Chondrocyte (in vitro differentiated cells): ENCODE measurements around the gene DIS3L2. TPM values are rescaled to one million over a fixed set of nuclear protein-coding genes. Genes with fewer than 3 reads are reported as not detected.
A peak's percentile ranks its signal among the peaks of the same experiment; 100 is the strongest.

Source experiments
- DNase-seq: peaks from one replicate; pipeline ENCODE4 v3.0.0; 2021; ENCODE audit warnings: mixed read lengths, low spot score
- H3K27ac Mint-ChIP-seq: one replicate; pipeline ENCODE4 v1.8.0; 2021; ENCODE audit warnings: mild to moderate bottlenecking, moderate library complexity, mixed read lengths; ENCODE audit not compliant: unreplicated experiment
- H3K27me3 Mint-ChIP-seq: 2 replicates; pipeline ENCODE4 v1.8.0; 2021; ENCODE audit warnings: low read depth, mixed read lengths
- H3K36me3 Mint-ChIP-seq: 2 replicates; pipeline ENCODE4 v1.8.0; 2021; ENCODE audit warnings: low read depth, mixed read lengths
- H3K4me1 Mint-ChIP-seq: 2 replicates; pipeline ENCODE4 v1.8.0; 2021; ENCODE audit warnings: low read depth, mild to moderate bottlenecking, mixed read lengths
- H3K4me3 Mint-ChIP-seq: one replicate; pipeline ENCODE4 v1.8.0; 2021; ENCODE audit warnings: mild to moderate bottlenecking, moderate library complexity, mixed read lengths; ENCODE audit not compliant: unreplicated experiment
- H3K9me3 Mint-ChIP-seq: 2 replicates; pipeline ENCODE4 v1.8.0; 2021; ENCODE audit warnings: low read depth, mixed read lengths
- CTCF ChIP-seq: fragments of 200-600 bp; sonication (generic); IDR thresholded peaks from 2 replicates; pipeline ENCODE4 v1.5.0; 2021; ENCODE audit warnings: antibody characterized with exemption, mild to moderate bottlenecking, moderate library complexity
- total RNA-seq: library from RNA; stranded (reverse); gene quantifications from 3 replicates; pipeline ENCODE4 v1.2.1, GENCODE V29; 2021

DIS3L2 gene
- total RNA-seq, 1 donor from 2014 or later = 17.5 TPM

- TF ChIP-seq CTCF = no peak
- no peak for DNase-seq
- Mint-ChIP-seq H3K4me1 (peaks cover 11% of the 10 kb centered on the region), H3K4me3 (no peak overlapping the region), H3K27me3 (no peaks in the 10 kb centered on the region), H3K9me3 (no peaks in the 10 kb centered on the region), H3K36me3 (peaks cover 1% of the 10 kb centered on the region), H3K27ac (no peak overlapping the region)
Measured at GRCh38 chr2:232319067-232319802, 357.7 kb downstream of the DIS3L2 start.

- no peak overlapping the region for H3K4me3 Mint-ChIP-seq
Measured at GRCh38 chr2:232319803-232320442, 358.4 kb downstream of the DIS3L2 start.

DNA sequence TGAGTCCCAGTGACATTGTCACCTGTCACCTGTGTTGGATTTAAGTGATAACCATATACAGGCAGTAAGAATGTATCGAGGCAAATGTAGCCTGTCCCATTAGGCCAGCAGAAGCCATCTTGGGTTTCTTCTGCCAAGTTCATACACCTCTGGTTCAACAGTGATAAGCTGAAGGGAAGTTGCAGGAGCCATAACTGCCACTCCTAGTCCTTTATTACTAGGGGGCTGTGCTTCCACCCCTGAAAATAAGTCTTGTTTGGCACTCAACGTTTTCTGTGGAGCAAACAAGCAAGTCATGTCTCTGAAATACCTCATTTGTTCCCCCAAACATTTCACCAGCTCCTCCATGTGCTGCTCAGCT lies 358.9 kb downstream of the DIS3L2 start:
- H3K9me3 Mint-ChIP-seq = no peaks in the 10 kb centered on the region
- no peak for DNase-seq
- peaks cover under 1% of the 10 kb centered on the region for H3K36me3 Mint-ChIP-seq
- H3K27ac Mint-ChIP-seq = no peak overlapping the region
- no peak for TF ChIP-seq CTCF
- H3K4me3 Mint-ChIP-seq = no peak overlapping the region
- H3K27me3 Mint-ChIP-seq = no peaks in the 10 kb centered on the region
- H3K4me1 Mint-ChIP-seq = peaks cover 9% of the 10 kb centered on the region

More at GRCh38 chr2:232319803-232320442, 358.4 kb downstream of the DIS3L2 start:
- no peak for TF ChIP-seq CTCF
- no peak for DNase-seq
- no peaks in the 10 kb centered on the region for H3K27me3 Mint-ChIP-seq
- peaks cover 1% of the 10 kb centered on the region for H3K36me3 Mint-ChIP-seq
- H3K4me1 Mint-ChIP-seq = peaks cover 11% of the 10 kb centered on the region
- no peaks in the 10 kb centered on the region for H3K9me3 Mint-ChIP-seq
- no peak overlapping the region for H3K27ac Mint-ChIP-seq

DNA sequence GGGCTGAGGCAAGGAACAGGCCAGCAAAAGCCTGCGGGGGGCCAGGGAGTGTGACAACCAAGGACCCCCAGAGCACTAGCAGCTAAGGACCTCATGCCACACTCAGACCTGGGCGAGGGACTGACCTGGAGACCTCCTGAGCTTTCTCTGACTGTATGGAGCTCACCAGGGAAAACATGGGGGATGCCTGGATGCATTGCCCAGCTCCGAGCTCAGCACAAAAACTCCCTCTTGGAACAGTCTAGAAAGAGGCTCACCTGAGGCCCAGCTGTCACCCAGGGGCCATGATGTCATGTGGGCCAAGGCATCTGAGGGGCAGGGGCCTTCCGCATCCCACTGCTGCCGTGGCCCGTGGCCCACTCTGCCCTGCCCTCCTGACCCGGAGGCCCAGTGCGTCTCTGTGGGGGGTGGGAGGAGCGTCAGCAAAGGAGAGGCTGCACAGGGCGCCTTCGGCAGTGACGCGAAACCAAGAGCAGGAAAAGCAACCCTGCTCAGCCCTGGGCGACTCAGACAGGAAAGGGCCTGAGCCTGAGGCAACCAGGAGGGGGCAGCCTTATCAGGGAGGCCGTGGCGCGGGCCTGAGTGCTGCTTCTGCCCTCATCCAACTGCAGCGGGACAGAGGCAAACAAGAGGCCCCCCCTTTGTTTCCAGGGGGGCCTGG lies 359.8 kb downstream of the DIS3L2 start:
- peak; percentile 24 for TF ChIP-seq CTCF
- H3K36me3 Mint-ChIP-seq = no peaks in the 10 kb centered on the region
- H3K27me3 Mint-ChIP-seq = no peaks in the 10 kb centered on the region
- peaks cover 4% of the 10 kb centered on the region for H3K4me1 Mint-ChIP-seq
- H3K9me3 Mint-ChIP-seq = no peaks in the 10 kb centered on the region
- no peak overlapping the region for H3K4me3 Mint-ChIP-seq
- no peak for DNase-seq
- H3K27ac Mint-ChIP-seq = no peak overlapping the region

DNA sequence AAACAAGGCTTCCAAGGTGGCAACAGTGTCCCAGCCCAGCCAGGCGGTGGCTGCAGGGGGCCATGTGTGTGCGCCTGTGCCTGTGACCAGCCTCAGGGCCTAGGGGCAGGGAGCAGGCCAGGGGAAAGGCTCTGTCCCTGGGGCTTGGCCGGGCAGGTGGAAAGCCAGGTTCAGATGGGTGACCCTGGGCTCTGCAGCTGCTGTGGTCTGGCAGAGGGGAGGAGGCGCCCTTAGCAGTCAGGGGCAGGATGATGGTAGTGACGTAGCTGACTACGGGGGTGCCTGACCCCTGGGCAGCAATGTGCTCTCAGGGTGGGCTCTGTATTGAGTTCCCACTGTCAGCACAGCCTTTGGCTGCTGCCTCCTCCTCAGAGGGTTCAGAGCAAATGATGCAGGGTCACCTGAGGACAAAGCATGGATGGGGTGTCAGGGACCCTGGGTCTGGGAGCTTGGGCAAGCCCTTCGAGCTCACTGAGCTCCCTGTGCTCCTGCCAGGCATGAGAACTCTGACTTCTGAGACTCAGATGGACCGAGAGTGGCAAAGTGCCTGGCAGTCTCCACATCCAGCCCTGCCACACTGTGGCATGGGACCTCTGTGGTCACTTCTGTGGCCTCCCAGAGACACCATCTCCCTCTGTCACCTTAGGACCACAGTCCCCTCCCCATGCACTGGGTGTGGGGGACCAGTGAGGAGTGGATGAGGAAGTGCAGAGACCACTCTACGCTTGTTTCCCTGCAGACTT lies 360.5 kb downstream of the DIS3L2 start:
- Mint-ChIP-seq H3K4me1 (peaks cover 4% of the 10 kb centered on the region), H3K4me3 (no peak overlapping the region), H3K9me3 (no peaks in the 10 kb centered on the region), H3K27me3 (no peaks in the 10 kb centered on the region), H3K36me3 (no peaks in the 10 kb centered on the region), H3K27ac (no peak overlapping the region)
- TF ChIP-seq CTCF = no peak
- DNase-seq = no peak
